ENCODE results near the gene GOLGA6L10.
"Not testable (repeated sequence)": the region's sequence is repeated elsewhere in the genome, so short reads cannot be mapped to it uniquely, and the experiment has no call there.

Gene GOLGA6L10, protein sequence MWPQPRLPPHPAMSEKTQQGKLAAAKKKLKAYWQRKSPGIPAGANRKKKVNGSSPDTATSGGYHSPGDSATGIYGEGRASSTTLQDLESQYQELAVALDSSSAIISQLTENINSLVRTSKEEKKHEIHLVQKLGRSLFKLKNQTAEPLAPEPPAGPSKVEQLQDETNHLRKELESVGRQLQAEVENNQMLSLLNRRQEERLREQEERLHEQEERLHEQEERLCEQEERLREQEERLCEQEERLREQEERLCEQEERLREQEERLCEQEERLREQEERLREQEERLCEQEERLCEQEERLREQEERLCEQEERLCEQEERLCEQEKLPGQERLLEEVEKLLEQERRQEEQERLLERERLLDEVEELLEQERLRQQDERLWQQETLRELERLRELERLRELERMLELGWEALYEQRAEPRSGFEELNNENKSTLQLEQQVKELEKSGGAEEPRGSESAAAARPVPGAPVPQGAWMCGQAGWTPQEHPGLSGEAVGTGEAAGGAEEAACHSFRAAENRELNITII

DNA sequence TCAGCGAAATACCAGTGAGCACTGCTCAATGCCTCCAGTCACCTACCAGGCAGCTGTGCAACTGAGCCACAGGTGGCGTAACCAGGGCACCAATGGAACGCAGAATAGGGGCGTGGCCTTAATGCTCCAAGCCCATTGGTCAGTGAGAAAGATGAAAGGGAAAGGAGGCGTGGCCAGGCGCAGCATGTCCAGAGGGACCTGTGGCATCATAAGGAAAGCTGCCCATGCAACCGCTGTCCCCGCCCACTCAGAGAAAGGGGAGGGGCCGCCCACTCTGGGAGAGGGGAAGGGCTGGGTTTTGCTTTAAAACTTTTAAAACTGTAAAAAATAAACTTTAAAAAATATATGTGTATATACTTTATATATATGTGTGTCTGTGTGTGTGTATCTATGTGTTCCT, at the start of gene GOLGA6L10:
TSS of gene GOLGA6L10 (minus strand) at position 101 of the 400 bp plus-strand sequence. CDS start at position 1, 100 bp downstream.
- FAIRE-seq, result not testable (repeated sequence)

DNA sequence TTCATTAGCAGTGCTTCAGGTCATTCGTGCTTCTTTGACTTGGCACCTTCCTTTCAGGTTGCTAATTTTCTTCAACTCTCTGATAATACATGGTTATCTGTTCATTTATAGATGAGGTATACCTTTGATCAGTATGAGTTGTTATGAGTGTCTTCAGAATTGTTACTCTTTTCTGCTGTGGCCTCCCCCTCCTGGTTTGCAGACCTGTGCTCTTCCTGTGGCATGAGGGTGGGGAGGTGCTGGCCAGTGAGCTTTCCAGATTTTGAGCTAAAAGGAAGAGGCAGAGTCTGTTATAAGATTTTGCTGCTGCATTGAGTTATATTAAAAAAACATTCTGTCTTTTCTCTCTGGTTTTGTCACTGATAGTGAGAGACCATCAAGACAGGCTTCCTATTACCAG, 49.5 kb upstream of the GOLGA6L10 start:
- FAIRE-seq, result no peak

DNA sequence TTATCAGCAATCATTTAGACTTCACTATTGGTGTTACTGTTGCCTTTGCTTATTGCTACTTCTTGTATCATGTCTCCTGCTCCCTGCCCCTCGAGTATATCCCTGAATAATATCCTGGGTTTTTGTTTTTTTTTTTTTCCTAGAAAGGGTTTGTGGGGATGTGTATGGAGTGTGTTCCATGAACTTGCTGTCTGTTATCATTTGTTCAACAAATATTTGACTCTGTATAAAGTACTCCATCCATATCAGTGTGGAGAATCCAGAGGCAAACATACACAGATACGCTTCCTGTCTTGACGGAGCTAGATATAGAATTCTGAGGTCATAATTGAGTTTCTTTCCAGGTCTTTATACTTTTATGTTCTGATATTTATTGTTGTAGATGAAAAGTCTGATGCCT, 48.5 kb upstream of the GOLGA6L10 start:
- FAIRE-seq, result no peak

DNA sequence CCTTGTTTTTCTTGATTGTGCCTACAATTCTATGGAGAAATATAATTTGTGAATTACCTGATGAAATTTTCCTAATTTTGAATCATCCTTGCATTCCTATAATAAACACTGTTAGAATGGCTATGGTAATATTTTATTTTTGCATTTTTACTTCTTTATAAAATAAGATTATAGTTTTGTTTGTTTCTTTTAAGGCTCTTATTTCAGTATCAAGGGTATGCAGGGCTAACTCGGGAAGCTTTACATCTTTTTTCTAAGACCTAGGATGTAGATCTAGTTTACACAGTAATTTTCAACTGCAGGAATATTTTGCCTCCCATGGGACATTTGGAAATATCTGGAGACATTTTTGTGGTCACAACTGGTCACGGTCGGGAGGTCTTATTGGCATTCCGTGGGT, 46.5 kb upstream of the GOLGA6L10 start:
- FAIRE-seq, result not testable (repeated sequence)

DNA sequence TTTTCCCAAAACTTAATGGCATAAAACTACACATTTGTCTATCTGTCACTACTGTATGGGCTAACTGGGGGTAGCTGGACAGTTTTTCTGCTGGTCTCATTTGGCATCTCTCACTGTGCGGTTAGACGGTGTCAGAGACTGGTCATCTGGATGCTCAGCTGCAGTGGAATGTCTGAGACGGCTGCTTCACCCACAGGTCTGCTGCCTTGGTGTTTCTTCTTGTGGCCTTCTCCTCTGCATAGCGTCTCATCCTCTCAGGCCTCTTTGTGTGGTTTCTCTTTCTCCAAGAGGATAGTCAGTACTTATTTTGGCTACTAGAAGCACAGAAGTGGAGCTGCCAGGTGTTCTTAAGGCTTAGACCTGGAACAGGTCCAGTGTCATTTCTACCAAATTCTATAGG, 44.4 kb upstream of the GOLGA6L10 start:
- no peak for FAIRE-seq

DNA sequence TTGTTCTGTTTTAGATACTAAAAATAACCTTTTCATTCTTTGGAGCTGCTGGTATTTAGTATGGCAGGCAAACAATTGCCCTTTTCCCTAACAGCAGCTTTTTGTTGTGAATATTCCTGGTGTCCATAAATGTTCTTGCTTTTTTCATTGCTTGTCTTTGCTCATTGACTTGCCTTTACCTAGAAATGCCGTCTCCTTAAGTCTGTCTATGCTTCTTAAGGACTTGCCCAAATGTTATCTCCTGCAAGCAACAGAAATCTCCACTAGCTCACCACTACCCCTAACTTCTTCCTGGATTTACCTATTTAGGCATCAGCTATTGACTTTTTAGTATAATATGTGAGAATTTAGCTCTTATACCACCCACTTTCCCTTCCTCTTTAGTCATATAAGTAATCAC, 42.8 kb upstream of the GOLGA6L10 start:
- FAIRE-seq, result not testable (repeated sequence)

DNA sequence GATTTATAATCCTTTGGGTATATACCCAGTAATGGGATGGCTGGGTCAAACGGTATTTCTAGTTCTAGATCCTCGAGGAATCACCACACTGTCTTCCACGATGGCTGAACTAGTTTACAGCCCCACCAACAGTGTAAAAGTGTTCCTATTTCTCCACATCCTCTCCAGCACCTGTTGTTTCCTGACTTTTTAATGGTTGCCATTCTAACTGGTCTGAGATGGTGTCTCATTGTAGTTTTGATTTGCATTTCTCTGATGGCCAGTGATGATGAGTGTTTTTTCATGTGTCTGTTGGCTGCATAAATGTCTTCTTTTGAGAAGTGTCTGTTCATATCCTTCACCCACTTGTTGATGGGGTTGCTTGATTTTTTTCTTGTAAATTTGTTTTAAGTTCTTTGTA, 40.9 kb upstream of the GOLGA6L10 start:
- FAIRE-seq, result not testable (repeated sequence)

DNA sequence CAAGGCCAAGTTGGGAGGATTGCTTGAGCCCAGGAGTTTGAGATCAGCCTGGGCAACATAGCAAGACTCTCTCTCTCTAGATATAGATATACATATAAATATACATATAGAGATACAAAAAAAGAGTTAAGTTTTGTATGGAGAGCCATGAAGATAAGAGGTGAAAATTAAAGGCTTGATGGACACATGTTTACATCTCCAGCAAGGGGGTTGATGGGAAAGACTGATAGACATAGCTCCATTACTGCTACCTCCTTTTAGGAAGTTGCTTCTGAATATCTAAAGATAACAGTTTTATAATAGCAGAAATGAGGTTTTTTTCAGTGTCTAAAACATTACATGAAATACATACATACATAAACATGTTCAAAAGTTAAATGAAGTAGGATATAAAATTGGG, 37.9 kb upstream of the GOLGA6L10 start:
- FAIRE-seq, result not testable (repeated sequence)

DNA sequence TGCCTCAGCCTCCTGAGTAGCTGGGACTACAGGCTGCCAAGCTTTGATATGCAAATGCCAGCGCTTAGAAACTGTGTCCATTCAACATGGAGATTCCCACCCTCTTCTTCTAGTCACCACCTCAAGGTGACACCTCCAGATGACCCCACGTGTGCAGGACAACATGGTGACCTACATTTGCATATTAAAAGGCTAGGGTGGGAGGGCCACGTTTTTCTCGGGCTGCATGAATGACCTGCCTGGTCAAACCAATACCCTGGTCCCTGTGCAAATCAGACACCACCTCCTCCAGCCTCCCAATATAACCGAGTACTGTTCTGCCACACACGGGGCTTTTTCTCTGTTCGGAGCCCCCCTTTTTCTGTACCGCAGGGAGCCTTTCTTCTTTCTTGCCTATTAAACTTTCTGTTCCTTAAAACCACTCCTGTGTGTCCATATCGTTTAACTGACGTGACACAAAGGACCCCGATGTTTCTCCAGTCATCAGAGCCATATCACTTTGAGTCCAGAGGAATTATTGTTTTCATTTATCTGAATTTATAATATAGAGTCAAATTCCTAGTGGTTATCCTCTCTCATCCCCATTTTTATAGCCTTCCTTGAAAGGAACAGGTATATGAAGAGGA, 32.2 kb upstream of the GOLGA6L10 start:
- FAIRE-seq, result not testable (repeated sequence)

DNA sequence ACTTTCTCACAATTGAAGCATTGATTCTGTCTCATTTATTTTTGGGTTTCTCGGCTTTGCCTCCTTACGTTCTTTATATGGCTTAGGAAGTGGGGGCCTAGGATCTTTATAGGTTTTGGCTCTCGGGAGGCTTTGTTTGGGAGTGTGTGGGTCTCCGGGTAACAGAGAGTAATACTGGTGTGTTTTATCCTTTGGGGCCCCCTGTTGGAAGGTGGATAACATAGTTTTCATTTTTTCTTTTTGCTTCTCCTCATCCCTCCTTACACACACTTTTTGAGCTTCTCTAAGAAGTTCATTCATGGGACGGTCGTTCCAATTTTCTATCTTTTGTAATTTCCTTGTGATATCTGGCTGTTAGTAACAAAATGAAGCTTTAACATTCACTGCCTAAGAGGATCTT, 30.3 kb upstream of the GOLGA6L10 start:
- FAIRE-seq, result not testable (repeated sequence)

DNA sequence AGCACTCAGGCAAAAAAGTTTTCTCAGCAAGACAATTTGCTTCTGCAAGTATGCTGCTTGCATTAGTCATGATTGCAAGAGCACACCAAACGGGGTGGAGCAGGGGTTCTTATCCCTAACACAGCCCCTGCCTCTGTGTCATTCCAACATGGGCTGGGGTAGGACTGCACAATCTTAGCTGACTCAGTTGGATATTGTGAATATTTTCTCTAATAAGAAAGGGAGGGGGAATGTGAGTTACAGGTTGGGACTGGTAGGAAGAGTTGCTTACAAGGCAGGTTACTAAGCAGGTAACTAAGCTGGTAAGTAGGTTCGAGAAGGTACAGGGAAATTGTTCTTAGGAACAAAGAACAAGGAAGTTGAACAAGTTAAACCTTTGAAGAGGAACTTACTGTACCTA, 24.4 kb upstream of the GOLGA6L10 start:
- not testable (repeated sequence) for FAIRE-seq

DNA sequence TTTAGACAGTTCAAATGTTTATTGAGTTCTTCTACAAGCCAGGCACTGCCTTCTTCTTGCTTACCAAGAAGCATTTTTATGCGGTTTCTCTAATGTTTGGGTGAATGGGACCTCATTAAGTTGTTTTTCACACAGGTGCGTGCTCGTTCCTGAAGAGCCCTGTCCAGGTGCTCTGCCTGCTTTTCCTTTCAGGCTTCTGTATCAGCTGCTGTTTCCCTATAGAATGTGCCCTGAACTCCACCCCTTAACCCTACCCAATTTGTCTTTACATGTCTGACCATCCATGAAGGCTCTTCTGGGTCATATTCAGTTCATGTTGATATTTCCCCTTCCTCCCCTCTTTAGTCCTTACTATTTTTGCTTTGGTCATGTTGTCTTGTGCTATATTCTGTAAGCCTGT, 22.4 kb upstream of the GOLGA6L10 start:
- no peak for FAIRE-seq

DNA sequence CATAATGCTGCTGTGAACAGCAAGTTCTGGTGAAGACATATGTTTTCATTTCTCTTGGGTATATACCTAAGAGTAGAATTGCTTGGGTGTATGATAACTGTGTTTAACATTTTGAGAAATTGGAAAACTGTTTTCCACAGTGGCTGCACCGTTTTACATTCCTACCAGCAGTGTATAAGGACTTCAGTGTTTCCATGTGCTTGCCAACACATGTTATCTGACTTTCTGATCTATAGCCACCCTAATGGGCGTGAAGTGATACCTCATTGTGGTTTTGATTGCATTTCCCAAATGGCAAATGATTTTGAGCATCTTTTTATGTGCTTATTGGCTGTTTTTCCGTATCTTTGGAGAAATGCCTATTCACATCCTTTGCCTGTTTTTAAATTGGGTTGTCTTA, 18.5 kb upstream of the GOLGA6L10 start:
- FAIRE-seq, result not testable (repeated sequence)

DNA sequence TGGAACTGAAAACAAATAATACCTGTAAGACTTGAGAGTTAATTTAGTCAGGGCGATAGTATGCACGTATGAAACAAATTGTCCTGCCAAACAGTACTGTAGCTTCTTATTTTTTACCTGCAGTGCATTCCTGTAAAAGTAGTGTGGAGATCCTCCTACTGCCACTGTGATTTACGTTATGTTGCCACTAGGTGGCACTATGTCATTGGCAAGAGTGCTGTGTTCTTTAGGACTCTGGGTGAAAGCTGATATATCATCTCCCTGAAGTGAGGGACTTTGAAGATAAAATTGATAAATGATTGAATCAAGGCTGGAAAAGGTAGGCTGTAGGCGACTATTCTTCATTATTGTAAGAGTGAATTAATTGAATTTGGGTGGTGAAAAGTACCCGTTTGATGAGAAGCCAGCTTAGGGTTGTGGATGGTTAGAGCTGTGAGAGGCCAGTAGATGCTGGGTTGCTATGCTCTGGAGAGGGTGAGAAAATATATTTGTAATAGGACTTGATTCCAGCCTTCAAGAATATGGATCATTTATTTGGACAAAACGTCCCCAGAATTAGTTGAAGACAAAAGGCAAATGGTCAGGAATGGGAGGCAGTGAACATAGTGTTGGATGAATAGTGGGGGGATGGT, 16.5 kb upstream of the GOLGA6L10 start:
- FAIRE-seq, result not testable (repeated sequence)

DNA sequence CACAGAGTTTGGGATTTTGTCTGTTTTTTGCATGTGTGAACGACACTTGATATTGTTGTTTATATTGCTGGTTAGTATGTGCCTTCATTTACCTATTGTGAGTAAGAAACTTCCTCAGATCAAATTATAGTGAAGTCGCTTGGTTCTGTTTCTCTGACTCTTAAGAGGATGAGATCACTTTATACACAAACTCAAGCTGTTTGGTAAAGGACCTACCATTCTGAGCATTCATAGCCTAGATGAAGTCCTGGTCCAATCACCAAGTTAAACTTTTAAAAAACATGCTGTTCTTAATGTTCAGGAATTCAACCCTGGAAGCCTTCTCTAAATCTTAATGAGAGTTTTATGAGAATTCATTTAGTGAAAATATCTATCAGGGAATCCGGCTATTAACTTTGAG, 15.3 kb upstream of the GOLGA6L10 start:
- not testable (repeated sequence) for FAIRE-seq

DNA sequence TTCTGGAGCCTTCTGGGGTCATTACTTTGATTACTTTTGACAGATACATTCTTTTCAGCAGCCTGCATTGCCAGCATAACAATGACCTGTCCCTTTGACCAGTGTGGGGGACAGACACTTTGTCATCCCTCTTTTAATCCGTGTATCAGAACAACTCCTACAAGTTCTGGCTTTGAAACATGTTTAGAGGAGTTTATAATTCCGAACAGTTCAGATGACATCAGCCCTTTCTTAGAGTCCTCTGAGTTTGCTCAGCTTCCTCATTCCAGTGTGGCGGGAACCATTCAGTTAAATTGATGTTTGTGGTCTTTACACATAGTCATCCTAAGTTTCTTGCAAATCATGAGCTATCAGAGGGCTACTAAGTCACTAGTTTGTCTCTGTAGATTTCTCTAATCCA, 13.5 kb upstream of the GOLGA6L10 start:
- not testable (repeated sequence) for FAIRE-seq

DNA sequence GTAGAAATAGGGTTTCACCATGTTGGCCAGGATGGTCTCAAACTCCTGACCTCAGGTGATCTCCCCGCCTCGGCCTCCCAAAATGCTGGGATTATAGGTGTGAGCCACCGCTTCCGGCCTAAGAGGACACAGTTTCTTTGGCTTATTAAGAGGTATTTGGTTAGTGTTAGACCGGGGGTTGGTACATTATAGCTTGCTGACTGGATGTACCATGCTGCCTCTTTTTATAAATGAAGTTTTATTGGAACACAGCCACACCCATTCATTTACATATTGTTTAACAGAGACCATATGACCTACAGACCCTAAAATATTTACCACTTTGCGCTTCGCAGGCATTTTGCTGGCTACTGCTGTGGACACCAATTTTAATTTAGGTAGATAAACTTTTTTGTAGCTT, 11.3 kb upstream of the GOLGA6L10 start:
- not testable (repeated sequence) for FAIRE-seq

DNA sequence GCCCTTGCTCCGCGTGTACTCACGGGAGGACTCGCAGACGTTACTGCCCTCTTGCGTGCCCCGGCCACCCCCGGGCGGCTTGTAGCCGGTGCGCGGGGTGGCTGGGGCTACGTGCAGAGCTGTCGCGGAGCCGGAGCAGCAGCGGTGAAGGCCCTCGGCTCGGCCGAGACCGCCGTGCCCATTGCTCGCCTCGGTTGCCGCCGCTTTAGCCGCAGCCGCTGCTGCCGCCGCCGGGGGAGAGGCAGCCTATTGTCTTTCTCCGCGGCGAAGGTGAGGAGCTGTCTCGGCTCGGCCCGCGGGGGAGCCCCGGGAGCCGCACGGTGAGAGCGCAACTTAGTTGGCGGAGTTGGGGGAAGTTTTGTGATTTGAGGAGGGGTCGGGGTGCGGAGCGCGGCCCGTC, 5.8 kb upstream of the GOLGA6L10 start:
- FAIRE-seq, result not testable (repeated sequence)

DNA sequence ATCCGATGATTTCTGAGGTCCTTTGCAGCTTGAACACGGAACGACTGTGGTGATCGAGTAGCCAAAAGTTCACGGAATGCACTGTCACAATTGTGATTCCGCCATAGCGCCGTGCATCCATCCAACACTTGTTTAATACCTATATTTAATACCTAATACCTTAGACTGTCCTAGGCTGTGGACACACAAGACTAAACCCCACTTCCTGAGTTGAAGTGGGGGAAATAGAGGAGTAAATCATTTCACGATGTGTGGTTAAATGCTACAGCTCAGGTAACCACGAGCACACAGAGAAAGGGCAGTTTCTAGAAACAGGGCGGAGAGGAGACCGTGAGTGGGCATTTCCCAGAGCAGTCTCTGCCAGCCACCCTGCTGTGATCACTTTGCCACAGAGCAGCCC, 5.3 kb upstream of the GOLGA6L10 start:
- FAIRE-seq, result not testable (repeated sequence)

DNA sequence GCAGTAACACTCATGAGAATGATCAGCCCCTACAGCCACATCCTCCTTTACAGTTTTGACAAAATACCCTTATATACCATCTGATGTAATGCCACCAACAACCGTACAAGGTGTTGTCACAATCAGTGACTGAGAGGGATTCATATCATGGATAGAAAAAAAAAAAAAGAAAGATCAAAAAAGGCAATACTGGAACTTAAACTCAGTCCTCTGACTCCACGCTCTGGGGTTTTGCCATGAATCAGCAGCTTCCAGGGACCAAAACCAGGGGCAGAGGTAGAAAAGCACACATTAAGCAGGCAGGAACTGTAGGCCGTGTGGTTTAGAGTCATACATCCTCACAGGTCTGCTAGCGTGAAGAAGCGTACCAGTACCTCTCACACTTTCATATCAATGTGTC, 1.6 kb downstream of the GOLGA6L10 start:
- not testable (repeated sequence) for FAIRE-seq

DNA sequence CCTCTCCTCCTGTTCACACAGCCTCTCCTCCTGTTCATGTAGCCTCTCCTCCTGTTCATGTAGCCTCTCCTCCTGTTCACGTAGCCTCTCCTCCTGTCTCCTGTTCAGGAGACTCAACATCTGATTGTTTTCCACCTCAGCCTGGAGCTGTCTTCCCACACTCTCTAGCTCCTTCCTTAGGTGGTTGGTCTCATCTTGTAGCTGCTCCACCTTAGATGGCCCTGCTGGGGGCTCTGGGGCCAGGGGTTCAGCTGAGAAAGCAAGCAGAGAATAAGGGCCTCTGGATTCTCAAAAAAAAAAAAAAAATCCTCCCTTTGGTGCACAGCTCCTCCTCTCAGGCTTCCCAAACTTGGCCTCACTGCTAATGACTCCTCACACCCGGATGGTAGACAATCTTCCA, 4.1 kb downstream of the GOLGA6L10 start:
- not testable (repeated sequence) for FAIRE-seq

DNA sequence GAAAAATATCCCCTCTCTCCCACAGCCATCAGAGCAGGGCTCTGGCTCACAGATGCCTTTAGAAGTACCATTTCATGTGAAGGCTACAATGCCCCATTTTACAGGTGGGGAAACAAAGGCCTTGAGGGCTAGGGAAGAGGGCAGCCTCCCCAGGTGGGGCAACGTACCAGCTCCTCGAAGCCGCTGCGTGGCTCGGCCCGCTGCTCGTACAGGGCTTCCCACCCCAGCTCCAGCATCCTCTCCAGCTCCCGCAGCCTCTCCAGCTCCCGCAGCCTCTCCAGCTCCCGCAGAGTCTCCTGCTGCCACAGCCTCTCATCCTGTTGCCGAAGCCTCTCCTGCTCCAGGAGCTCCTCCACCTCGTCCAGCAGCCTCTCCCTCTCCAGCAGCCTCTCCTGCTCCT, 4.9 kb downstream of the GOLGA6L10 start:
- not testable (repeated sequence) for FAIRE-seq

DNA sequence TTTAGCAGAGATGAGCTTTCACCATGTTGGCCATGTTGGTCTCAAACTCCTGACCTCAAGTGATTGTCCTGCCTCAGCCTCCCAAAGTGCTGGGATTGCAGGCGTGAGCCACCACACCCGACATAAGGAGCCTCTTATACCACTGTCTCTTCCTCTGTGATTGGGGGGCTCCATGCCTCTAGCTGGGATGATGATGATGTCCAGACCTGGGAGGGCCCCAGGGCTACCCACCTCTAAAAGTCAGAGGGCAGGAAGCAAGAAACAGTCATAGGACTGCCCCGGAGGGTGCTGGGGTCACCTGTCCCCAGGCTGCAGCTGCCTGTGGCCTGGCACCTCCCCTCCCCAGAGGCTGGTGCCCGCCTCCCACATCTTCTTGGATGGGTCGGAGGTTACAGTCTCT, 5.4 kb downstream of the GOLGA6L10 start:
- not testable (repeated sequence) for FAIRE-seq

All from TTC549 (cell line).